Measurements from ENCODE around the gene PIGU.

DNA sequence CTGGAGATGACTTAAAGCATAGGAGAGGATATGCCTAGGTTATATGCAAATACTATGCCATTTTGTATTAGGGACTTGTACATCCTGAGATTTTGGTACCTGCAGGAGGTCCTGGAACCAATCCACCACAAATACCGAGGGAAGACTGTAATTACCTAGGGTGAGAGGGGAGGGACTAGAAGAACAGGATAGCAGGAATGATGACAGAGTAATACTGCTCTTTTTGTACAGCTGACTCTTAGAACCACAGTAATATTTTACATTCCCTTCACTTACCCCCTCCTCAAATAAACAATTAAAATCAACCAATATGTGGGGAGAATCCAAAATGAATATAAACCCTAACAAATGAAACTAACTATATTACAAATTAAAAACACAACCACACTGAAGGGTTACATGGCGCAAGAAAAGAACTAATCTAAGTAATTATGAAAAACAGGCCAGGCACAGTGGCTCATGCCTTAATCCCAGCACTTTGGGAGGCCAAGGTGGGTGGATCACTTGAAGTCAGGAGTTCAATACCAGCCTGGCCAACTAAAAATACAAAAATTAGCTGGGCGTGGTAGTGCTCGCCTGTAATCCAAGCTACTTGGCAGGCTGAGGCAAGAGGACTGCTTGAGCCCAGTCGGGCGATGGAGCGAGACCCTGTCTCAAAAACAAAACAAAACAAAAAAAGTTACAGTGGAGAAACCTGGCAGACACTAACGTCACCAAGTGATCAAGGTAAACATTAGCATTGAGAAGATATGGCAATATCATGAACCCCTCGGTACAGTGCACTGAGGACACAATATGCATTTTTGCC, 81.3 kb downstream of the PIGU start:
- TF ChIP-seq, protein P1, sequence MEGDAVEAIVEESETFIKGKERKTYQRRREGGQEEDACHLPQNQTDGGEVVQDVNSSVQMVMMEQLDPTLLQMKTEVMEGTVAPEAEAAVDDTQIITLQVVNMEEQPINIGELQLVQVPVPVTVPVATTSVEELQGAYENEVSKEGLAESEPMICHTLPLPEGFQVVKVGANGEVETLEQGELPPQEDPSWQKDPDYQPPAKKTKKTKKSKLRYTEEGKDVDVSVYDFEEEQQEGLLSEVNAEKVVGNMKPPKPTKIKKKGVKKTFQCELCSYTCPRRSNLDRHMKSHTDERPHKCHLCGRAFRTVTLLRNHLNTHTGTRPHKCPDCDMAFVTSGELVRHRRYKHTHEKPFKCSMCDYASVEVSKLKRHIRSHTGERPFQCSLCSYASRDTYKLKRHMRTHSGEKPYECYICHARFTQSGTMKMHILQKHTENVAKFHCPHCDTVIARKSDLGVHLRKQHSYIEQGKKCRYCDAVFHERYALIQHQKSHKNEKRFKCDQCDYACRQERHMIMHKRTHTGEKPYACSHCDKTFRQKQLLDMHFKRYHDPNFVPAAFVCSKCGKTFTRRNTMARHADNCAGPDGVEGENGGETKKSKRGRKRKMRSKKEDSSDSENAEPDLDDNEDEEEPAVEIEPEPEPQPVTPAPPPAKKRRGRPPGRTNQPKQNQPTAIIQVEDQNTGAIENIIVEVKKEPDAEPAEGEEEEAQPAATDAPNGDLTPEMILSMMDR (IDR thresholded peaks at IDR 0.05 in 4 of 5, conservative IDR thresholded peaks at IDR 0.05 in 1 of 5): no peak
- no peak for TF ChIP-seq POLR2A (IDR thresholded peaks at IDR 0.05)

All from gastrocnemius medialis (tissue), 4 donors.